ENCODE data around the gene BANF2.

BANF2 gene

DNA sequence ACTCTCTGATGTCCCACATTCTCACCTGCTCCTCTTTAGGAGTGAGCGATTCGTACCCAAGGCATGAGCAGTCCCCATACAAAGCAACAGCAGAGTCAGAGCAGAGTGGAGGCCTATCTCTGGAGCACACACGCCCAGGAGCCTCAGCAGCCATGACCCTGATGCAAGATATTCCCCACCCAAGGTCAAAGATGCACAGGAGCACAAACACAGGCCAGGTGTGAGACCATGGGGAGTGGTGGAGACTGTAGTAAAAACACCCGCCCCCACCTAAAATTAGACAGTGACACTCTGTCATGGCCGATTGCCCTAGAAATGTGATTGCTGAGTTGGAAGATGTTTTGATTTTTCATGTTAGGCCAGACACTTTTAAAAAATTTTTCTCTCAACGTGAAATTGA, 39.1 kb upstream of the BANF2 start:
- H3K27me3 ChIP-seq (ENCODE audit: insufficient read depth, low read length, poor library complexity) = no peaks in the 10 kb centered on the region
- H3K4me3 ChIP-seq (ENCODE audit: low read depth in 1 of 2, low read length in 2 of 2) = no peak overlapping the region
- no peak overlapping the region for H3K9ac ChIP-seq (ENCODE audit: low read depth, low read length)
- TF ChIP-seq, protein P1, sequence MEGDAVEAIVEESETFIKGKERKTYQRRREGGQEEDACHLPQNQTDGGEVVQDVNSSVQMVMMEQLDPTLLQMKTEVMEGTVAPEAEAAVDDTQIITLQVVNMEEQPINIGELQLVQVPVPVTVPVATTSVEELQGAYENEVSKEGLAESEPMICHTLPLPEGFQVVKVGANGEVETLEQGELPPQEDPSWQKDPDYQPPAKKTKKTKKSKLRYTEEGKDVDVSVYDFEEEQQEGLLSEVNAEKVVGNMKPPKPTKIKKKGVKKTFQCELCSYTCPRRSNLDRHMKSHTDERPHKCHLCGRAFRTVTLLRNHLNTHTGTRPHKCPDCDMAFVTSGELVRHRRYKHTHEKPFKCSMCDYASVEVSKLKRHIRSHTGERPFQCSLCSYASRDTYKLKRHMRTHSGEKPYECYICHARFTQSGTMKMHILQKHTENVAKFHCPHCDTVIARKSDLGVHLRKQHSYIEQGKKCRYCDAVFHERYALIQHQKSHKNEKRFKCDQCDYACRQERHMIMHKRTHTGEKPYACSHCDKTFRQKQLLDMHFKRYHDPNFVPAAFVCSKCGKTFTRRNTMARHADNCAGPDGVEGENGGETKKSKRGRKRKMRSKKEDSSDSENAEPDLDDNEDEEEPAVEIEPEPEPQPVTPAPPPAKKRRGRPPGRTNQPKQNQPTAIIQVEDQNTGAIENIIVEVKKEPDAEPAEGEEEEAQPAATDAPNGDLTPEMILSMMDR (IDR thresholded peaks at IDR 0.05; ENCODE audit: borderline replicate concordance, extremely low read depth, low read length, poor library complexity, severe bottlenecking) = no peak
- no peak for TF ChIP-seq EZH2 (IDR thresholded peaks at IDR 0.05; ENCODE audit: borderline replicate concordance, low read depth, low read length, severe bottlenecking)
- H3K27ac ChIP-seq (ENCODE audit: low read length) = no peak overlapping the region
- H3K79me2 ChIP-seq (ENCODE audit: insufficient read depth, low read length) = peaks cover 57% of the 10 kb centered on the region
- peaks cover 42% of the 10 kb centered on the region for H3K36me3 ChIP-seq (ENCODE audit: insufficient read depth, low read length)
- H4K20me1 ChIP-seq (ENCODE audit: insufficient read depth, low read length) = peaks cover 28% of the 10 kb centered on the region
- DNase-seq = no peak
- no peaks in the 10 kb centered on the region for H3K9me3 ChIP-seq (ENCODE audit: insufficient read depth, low read length, severe bottlenecking)
- peaks cover 17% of the 10 kb centered on the region for H3K4me1 ChIP-seq (ENCODE audit: insufficient read depth, low read length)
- no peak overlapping the region for H3K4me2 ChIP-seq (ENCODE audit: insufficient read depth, low read length)
- no peak overlapping the region for H2AFZ ChIP-seq (ENCODE audit: low read depth, low read length)
- no peak for ATAC-seq (ENCODE audit: insufficient read depth, low read depth)

DNA sequence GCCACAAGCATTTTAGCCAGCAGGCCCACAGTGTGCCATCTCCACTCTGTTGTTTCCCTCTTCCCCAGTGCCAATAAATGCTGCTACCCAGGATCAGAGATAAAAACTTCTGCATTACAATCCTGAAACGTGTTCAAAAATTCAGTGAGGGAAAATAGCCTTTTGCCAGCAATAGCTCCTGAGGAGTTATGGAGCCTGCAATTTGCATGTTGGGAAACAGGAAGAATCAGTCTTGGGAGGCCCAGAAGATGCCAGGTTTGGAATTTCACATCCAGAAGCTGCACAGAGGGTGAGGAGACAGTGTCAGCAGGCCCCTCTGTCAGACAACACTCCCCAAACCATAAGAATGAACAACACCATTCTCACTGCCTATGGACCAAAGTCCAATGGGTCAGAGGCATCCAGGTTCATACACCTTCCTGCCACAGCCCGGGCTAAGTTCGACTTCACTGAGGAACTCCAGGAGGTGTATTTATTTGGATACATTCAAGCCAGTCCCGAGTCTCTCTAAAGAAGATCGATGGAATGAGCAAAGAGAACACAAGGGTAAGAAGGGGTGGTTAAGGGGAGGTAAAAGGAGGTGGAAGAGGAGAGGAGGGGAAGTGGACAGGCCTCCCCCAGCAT, 38.5 kb upstream of the BANF2 start:
- H3K9me3 ChIP-seq (ENCODE audit: insufficient read depth, low read length, severe bottlenecking) = no peaks in the 10 kb centered on the region
- DNase-seq (no peak), ATAC-seq (ENCODE audit: insufficient read depth, low read depth) (no peak)
- peaks cover 37% of the 10 kb centered on the region for H3K36me3 ChIP-seq (ENCODE audit: insufficient read depth, low read length)
- H3K4me3 ChIP-seq (ENCODE audit: low read depth in 1 of 2, low read length in 2 of 2) = no peak overlapping the region
- H3K4me2 ChIP-seq (ENCODE audit: insufficient read depth, low read length) = no peak overlapping the region
- H3K9ac ChIP-seq (ENCODE audit: low read depth, low read length) = no peak overlapping the region
- H3K27me3 ChIP-seq (ENCODE audit: insufficient read depth, low read length, poor library complexity) = no peaks in the 10 kb centered on the region
- H3K79me2 ChIP-seq (ENCODE audit: insufficient read depth, low read length) = peaks cover 57% of the 10 kb centered on the region
- no peak for TF ChIP-seq EZH2 (IDR thresholded peaks at IDR 0.05; ENCODE audit: borderline replicate concordance, low read depth, low read length, severe bottlenecking)
- TF ChIP-seq, protein P1 (IDR thresholded peaks at IDR 0.05; ENCODE audit: borderline replicate concordance, extremely low read depth, low read length, poor library complexity, severe bottlenecking) = no peak
- no peak overlapping the region for H3K27ac ChIP-seq (ENCODE audit: low read length)
- peaks cover 23% of the 10 kb centered on the region for H3K4me1 ChIP-seq (ENCODE audit: insufficient read depth, low read length)
- H2AFZ ChIP-seq (ENCODE audit: low read depth, low read length) = no peak overlapping the region
- peaks cover 28% of the 10 kb centered on the region for H4K20me1 ChIP-seq (ENCODE audit: insufficient read depth, low read length)

DNA sequence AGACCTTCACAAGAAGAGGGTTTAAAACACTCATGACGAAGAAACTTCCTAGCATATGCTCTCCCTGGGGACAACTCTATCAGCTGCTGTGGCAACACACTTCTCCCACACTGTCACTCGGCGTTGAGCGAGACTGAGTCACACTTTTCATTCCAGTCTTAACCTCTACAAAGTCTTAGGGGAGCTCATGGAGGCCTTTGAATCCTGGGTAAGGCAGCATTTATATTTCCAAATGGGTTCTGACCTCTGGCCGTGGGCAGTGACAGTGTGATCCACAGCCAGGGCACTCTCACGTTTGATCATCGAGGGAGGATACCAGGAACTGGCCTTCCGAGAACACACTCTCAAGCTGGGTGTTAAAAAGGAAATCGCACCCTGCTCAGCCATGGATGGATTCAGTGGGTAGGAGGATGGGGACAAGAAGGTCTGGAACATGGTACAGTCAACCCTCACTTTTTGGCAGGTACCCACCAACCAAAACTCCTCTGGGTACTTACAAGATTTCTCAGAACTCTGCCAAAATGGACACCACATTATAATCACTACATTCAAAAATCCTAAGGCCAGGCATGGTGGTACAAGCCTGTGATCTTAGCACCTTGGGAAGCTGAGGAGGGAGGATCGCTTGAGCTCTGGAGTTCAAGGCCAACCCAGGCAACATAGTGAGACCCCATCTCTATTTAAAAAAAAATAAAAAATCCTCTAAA, 37.3 kb upstream of the BANF2 start:
- ATAC-seq (ENCODE audit: insufficient read depth, low read depth) (no peak), DNase-seq (no peak)
- TF ChIP-seq EZH2 (IDR thresholded peaks at IDR 0.05; ENCODE audit: borderline replicate concordance, low read depth, low read length, severe bottlenecking) = no peak
- TF ChIP-seq, protein P1 (IDR thresholded peaks at IDR 0.05; ENCODE audit: borderline replicate concordance, extremely low read depth, low read length, poor library complexity, severe bottlenecking) = no peak
- H3K9me3 ChIP-seq (ENCODE audit: insufficient read depth, low read length, severe bottlenecking) = no peaks in the 10 kb centered on the region
- peaks cover 26% of the 10 kb centered on the region for H3K4me1 ChIP-seq (ENCODE audit: insufficient read depth, low read length)
- peaks cover 22% of the 10 kb centered on the region for H4K20me1 ChIP-seq (ENCODE audit: insufficient read depth, low read length)
- H3K9ac ChIP-seq (ENCODE audit: low read depth, low read length) = no peak overlapping the region
- no peaks in the 10 kb centered on the region for H3K27me3 ChIP-seq (ENCODE audit: insufficient read depth, low read length, poor library complexity)
- peaks cover 53% of the 10 kb centered on the region for H3K79me2 ChIP-seq (ENCODE audit: insufficient read depth, low read length)
- no peak overlapping the region for H3K27ac ChIP-seq (ENCODE audit: low read length)
- H3K36me3 ChIP-seq (ENCODE audit: insufficient read depth, low read length) = peaks cover 28% of the 10 kb centered on the region
- H3K4me2 ChIP-seq (ENCODE audit: insufficient read depth, low read length) = no peak overlapping the region
- no peak overlapping the region for H3K4me3 ChIP-seq (ENCODE audit: low read depth in 1 of 2, low read length in 2 of 2)
- no peak overlapping the region for H2AFZ ChIP-seq (ENCODE audit: low read depth, low read length)
